Fibroblast of the conjunctiva (primary cell): Measurements from ENCODE around the gene TUBB2A.
"Not testable (repeated sequence)": the region's sequence is repeated elsewhere in the genome, so short reads cannot be mapped to it uniquely, and the experiment has no call there.

Experiments
- DNase-seq: peaks from one replicate; pipeline ENCODE4 v3.0.0-alpha.2; 2010; ENCODE audit warnings: low read depth

Gene TUBB2A

DNA sequence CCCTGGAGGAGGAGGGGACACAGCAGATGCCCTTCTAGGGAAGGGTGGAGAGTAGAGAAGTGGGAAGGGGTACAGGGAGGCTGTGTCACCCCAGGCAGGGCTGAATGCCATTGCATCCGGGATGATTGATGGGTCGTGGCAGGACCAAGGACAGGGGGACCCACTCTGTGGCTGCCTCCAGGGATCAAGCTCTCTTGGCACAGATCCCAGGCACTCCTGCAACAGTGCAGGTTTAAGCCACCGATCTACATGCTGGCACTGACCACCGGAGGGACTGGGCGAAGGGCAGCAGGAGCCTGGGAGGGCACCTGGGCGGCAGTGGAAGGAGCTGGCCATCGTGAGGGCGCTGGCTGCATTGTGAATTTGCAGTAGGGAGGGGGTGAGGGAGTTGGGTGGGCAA lies 22.6 kb upstream of the TUBB2A start:
- not testable (repeated sequence) for DNase-seq

DNA sequence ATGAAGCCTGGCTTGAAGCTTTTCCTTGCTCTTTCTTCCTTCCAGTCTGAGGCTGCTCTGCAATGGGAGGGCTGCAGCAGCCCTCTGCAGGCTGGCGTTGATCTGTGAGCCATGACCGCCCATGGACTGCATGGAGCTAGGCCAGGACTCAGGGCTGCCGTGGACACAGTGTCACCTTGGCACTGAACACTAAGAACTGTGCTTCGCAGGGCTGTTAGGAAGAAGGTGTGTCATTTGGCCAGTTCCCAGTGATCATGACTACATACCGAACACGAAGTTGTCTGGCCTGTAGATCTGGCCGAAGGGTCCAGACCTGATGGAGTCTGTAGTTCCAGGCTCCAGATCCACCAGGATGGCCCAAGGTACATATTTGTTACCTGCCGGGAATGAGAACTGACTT lies 21.3 kb upstream of the TUBB2A start:
- DNase-seq: not testable (repeated sequence)

GRCh38 chr6:3176562-3177355 lies 19.4 kb upstream of the TUBB2A start:
- DNase-seq: peak; percentile 70

DNA sequence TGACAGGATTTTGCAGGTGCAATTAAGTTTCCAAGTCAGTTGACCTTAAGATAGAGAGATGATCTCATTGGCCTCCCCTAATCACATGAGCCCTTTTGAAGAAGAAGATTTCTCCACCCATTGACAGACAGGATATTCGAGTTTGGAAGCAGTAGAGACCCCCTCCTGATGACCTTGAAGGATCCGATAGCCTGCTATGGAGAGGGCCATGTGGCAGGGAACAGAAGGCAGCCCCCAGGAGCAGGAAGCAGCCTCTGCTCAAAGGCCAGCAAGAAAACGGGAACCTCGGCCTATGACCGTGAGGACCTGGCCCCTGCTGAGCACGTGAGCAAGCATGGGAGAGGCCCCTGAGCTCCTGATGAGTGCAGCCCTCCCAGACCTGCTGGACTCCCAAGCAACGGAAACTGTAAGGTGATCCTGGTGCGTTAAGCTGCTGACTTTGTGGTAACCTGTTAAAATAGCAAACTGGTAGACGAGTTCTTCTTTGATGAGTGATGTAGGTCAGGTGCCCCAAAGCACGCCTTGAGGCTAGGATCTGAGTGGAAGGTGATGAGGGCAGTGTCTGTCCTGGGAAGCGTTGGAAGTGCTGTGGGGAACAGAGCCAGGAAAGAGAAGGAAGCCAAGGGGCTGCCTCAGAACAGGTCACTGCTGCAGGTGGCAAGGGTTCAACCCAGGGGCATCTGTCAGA lies 18.5 kb upstream of the TUBB2A start:
- DNase-seq: no peak

DNA sequence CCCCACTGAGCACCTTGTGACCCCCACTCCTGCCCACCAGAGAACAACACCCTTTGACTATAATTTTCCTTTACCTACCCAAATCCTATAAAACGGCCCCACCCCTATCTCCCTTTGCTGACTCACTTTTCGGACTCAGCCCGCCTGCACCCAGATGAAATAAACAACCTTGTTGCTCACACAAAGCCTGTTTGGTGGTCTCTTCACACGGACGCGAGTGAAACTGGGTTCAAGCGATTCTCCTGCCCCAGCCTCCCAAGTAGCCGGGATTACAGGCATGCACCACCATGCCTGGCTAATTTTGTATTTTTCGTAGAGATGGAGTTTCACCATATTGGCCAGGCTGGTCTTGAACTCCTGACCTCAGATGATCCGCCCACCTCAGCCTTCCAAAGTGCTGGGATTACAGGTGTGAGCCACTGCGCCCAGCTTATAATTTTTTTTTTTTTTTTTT lies 16.3 kb upstream of the TUBB2A start:
- DNase-seq: not testable (repeated sequence)

GRCh38 chr6:3172789-3173188 lies 15.4 kb upstream of the TUBB2A start:
- not testable (repeated sequence) for DNase-seq

DNA sequence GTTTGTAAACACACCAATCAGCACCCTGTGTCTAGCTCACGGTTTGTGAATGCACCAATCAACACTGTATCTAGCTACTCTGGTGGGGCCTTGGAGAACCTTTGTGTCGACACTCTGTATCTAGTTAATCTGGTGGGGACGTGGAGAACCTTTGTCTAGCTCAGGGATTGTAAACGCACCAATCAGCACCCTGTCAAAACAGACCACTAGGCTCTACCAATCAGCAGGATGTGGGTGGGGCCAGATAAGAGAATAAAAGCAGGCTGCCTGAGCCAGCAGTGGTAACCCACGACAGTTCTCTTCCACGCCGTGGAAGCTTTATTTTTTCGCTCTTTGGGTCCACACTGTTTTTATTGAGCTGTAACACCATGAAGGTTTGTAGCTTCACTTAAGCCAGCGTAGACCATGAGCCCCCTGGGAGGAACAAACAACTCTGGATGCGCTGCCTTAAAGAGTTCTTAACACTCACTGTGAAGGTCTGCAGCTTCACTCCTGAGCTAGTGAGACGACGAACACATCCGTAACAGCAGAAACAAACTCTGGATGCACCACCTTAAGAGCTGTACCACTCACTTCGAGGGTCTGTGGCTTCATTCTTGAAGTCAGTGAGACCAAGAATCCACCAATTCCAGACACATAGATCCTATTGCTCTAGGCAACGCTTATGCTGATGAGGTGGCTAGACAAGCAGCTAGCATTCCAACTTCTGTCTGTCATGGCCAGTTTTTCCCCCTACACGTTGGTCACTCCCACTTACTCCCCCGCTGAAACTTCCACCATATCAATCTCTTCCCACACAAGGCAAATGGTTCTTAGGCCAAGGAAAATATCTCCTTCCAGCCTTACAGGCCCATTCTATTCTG lies 14.2 kb upstream of the TUBB2A start:
- DNase-seq: not testable (repeated sequence)

GRCh38 chr6:3170676-3171075 lies 13.3 kb upstream of the TUBB2A start:
- not testable (repeated sequence) for DNase-seq

- DNase-seq: not testable (repeated sequence)
These were observed 10.7 kb upstream of the TUBB2A start for GRCh38 chr6:3168046-3168445.

DNA sequence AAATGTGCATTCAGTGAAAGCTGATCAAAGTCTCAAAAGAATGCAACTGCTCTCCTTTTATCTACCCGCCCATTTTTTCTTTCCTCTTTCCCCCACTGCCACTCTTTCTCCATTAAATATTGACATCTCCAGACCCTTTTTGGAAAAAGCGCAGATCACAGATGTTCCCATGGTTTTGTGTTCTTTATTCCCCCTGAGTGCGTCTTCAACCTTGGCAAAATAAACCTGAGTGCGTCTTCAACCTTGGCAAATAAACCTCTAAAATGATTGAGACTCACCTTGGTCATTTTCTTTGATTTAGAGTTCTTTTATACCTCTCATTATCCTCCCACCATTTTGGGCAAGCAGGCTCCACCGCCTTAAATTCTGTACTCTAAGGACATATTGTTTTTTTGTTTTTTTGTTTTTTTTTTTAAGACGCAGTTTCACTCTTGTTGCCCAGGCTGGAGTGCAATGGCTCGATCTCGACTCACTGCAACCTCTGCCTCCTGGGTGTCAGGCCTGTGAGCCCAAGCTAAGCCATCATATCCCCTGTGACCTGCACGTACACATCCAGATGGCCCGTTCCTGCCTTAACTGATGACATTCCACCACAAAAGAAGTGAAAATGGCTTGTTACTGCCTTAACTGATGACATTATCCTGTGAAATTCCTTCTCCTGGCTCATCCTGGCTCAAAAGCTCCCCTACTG lies 9.3 kb upstream of the TUBB2A start:
- DNase-seq: not testable (repeated sequence)

- no peak for DNase-seq
These were observed 8.5 kb upstream of the TUBB2A start for GRCh38 chr6:3165631-3166534.

DNA sequence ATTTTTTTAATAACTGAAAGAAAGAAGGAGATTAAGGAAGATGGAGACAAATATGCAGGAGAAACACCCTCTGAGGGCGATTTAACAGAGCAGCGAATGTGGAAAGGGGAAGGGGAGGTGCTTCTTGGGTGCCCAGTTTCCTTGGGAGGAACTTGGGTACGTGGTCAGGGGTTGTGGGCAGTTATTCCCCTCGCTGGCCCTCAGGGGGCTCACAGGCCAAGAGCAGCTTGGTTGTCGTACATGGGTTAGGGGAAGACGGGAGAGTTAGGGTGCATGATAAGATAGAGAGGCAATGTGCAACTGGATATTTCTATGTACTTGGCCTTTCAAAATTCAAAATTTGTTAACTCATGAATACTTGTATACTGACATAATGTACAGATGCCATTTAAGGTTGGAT lies 7.0 kb upstream of the TUBB2A start:
- DNase-seq: no peak

GRCh38 chr6:3163248-3163594 lies 5.9 kb upstream of the TUBB2A start:
- no peak for DNase-seq

- peak; percentile 43 for DNase-seq
These were observed 5.4 kb upstream of the TUBB2A start for GRCh38 chr6:3162565-3163247.

DNA sequence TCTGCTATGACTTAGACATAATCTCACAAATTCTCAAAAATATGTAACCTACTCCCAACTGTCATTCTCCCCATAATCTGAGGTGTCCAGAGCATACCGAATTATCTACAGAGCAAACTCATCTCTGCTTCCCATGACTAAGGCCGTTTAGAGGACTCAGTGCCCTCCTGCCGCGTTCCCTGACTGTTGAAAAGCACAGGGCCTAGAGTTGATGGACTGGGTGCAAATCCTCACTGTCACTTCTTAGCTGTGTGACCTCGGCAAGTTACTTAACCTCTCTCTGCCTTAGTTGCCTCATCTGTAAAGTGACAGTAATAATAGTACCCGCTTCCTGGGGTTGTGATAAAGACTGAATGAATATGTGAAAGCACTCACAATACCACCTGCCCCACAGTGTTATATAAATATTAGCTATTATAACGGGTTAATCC lies 4.7 kb upstream of the TUBB2A start:
- DNase-seq: no peak

GRCh38 chr6:3159805-3160781 lies 2.7 kb upstream of the TUBB2A start:
- DNase-seq: no peak

DNA sequence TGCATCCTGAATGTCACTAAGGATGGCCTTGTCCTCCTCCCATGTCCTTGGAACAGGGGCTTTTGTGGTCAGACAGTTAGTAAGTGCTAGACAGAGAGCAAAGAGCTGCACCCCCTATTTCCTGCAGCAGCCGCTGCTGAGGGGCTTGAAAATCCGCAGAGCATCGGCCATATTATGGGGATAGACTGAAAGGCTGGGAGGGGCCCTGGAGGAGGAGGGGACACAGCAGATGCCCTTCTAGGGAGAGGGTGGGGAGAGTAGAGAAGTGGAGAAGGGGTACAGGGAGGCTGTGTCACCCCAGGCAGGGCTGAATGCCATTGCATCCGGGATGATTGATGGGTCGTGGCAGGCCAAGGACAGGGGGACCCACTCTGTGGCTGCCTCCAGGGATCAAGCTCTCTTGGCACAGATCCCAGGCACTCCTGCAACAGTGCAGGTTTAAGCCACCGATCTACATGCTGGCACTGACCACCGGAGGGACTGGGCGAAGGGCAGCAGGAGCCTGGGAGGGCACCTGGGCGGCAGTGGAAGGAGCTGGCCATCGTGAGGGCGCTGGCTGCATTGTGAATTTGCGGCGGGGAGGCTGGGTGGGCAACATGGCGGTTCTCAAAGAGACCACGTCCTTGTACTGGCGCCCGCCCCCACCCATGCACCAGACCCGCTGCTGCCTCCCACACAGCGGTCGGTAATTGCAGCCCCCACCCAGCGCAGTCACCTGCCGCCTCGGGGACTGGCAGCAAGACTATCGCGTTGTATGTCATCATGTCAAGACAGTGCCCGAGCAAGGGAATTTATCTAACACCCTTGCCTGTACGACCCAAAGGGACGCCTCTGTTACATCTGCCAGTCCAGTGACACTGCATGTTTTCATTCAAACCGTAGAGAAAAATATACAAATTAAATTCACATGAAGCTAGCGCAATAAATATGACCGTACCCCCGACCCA lies 887 bp downstream of the TUBB2A start:
- DNase-seq: not testable (repeated sequence)

GRCh38 chr6:3155416-3155815 lies 1.9 kb downstream of the TUBB2A start:
- not testable (repeated sequence) for DNase-seq
